Endothelial cell of umbilical vein (primary cell): ENCODE results near the gene PAX3. TPM values are rescaled to one million over a fixed set of nuclear protein-coding genes. Genes with fewer than 3 reads are reported as not detected.

ENCODE experiments used
- BruUV-seq: library from RNA; stranded (reverse); fragments of 400-500 nt; replicated peaks from 2 replicates; lab custom pipeline; 2021; lab: Mats Ljungman, UMichigan
- CTCF ChIA-PET: fragments of 300-600, 350-600 bp; sonication (Branson Sonifier 250); formaldehyde crosslinking; loops from one replicate; lab custom pipeline; 2021; ENCODE audit warnings: antibody characterized with exemption, inconsistent platforms; lab: Charles Lee
- POLR2A ChIA-PET: fragments of 300-600, 350-600 bp; sonication (Branson Sonifier 250); formaldehyde crosslinking; loops from one replicate; lab custom pipeline; 2021; ENCODE audit warnings: antibody characterized with exemption, inconsistent platforms; lab: Charles Lee
- DNase-seq: peaks from one replicate; pipeline ENCODE4 v3.0.0-alpha.2; 2011; ENCODE audit warnings: low read depth, low spot score
- FAIRE-seq: peaks from 2 replicates; lab custom pipeline; 2011; peaks lifted over from hg19 to GRCh38; lab: Jason Lieb, UNC
- H2AFZ ChIP-seq: 2 replicates; pipeline ENCODE4 v1.6.0; 2012; ENCODE audit warnings: low read depth, low read length, control low read depth, inconsistent platforms
- H3K27ac ChIP-seq: 2 replicates; pipeline ENCODE4 v1.5.1; 2011; ENCODE audit warnings: low read depth, mild to moderate bottlenecking, control low read depth, low read length, moderate library complexity; ENCODE audit not compliant: insufficient read depth
- H3K27me3 ChIP-seq, 2 experiments: 2 replicates each; pipeline versions ENCODE4 v1.6.0 to v1.6.1; 2011; ENCODE audit warnings: low read length in 2 of 2, mixed read lengths in 1 of 2; ENCODE audit not compliant: control insufficient read depth in 2 of 2, insufficient read depth in 2 of 2
- H3K36me3 ChIP-seq, 2 experiments: 2 replicates in 1 of 2; 3 replicates in 1 of 2; pipeline ENCODE4 v1.5.1; 2011; ENCODE audit warnings: low read length in 2 of 2, mild to moderate bottlenecking in 1 of 2, moderate library complexity in 1 of 2; ENCODE audit not compliant: control insufficient read depth in 2 of 2, insufficient read depth in 2 of 2; ENCODE audit errors: extremely low read depth in 1 of 2
- H3K4me1 ChIP-seq: 3 replicates; pipeline ENCODE4 v1.5.1; 2011; ENCODE audit warnings: mild to moderate bottlenecking, low read length; ENCODE audit not compliant: control insufficient read depth, insufficient read depth; ENCODE audit errors: extremely low read depth
- H3K4me2 ChIP-seq: 2 replicates; pipeline ENCODE4 v1.6.1; 2011; ENCODE audit warnings: low read length, control low read depth, mixed read lengths; ENCODE audit not compliant: insufficient read depth
- H3K4me3 ChIP-seq, 3 experiments: fragments of 200-600 bp in 1 of 3; sonication (generic), shearing (Covaris generic) in 1 of 3; replicated peaks in 1 of 3; 2 replicates each; pipeline ENCODE4 v1.5.1; 2011 to 2016; ENCODE audit warnings: control low read depth in 3 of 3, low read length in 3 of 3, mild to moderate bottlenecking in 2 of 3, inconsistent platforms in 1 of 3, low read depth in 1 of 3, moderate library complexity in 1 of 3; ENCODE audit not compliant: insufficient read depth in 1 of 3
- H3K79me2 ChIP-seq: 2 replicates; pipeline ENCODE4 v1.6.0; 2012; ENCODE audit warnings: low read length, inconsistent platforms; ENCODE audit not compliant: control insufficient read depth, insufficient read depth
- H3K9ac ChIP-seq: replicated peaks from 2 replicates; pipeline ENCODE3; 2011; ENCODE audit warnings: low read length, control low read depth; ENCODE audit not compliant: insufficient read depth; ENCODE audit errors: extremely low read depth
- H3K9me1 ChIP-seq: replicated peaks from 3 replicates; pipeline ENCODE4 v1.6.0; 2011; ENCODE audit warnings: mild to moderate bottlenecking, low read length; ENCODE audit not compliant: control insufficient read depth, insufficient read depth; ENCODE audit errors: extremely low read depth
- H3K9me3 ChIP-seq: replicated peaks from 2 replicates; pipeline ENCODE4 v1.5.1; 2012; ENCODE audit warnings: low read length, inconsistent platforms; ENCODE audit not compliant: control insufficient read depth, insufficient read depth
- H4K20me1 ChIP-seq: replicated peaks from 2 replicates; pipeline ENCODE3; 2011; ENCODE audit warnings: mild to moderate bottlenecking, low read length; ENCODE audit not compliant: control insufficient read depth, insufficient read depth; ENCODE audit errors: extremely low read depth
- EZH2 ChIP-seq: IDR thresholded peaks from 2 replicates; pipeline ENCODE4 v1.6.1; 2012; ENCODE audit warnings: borderline replicate concordance, low read depth, mild to moderate bottlenecking, moderate library complexity, low read length, inconsistent platforms; ENCODE audit not compliant: severe bottlenecking
- FOS ChIP-seq: IDR thresholded peaks from 2 replicates; pipeline ENCODE4 v1.6.1; 2011; ENCODE audit warnings: mild to moderate bottlenecking, low read length, moderate library complexity, borderline replicate concordance; ENCODE audit not compliant: insufficient read depth
- GATA2 ChIP-seq: IDR thresholded peaks from 2 replicates; pipeline ENCODE4 v1.7.0; 2011; ENCODE audit warnings: low read depth, mild to moderate bottlenecking, moderate library complexity, mixed read lengths, low read length; ENCODE audit not compliant: insufficient read length, insufficient read depth
- JUN ChIP-seq: IDR thresholded peaks from 2 replicates; pipeline ENCODE4 v1.6.1; 2011; ENCODE audit warnings: borderline replicate concordance, low read depth; ENCODE audit not compliant: insufficient read length, insufficient read depth
- MYC ChIP-seq: IDR thresholded peaks from one replicate; pipeline ENCODE4 v1.6.1; 2011; ENCODE audit warnings: mild to moderate bottlenecking, low read depth, low read length
- POLR2A ChIP-seq: IDR thresholded peaks from 2 replicates; pipeline ENCODE4 v1.6.1; 2012; ENCODE audit warnings: low read depth, mild to moderate bottlenecking, control low read depth, low read length
- POLR2AphosphoS5 ChIP-seq: IDR thresholded peaks from 2 replicates; pipeline ENCODE4 v1.6.1; 2012; ENCODE audit warnings: low read depth, mild to moderate bottlenecking, control low read depth, low read length, moderate library complexity; ENCODE audit not compliant: insufficient read depth
- dilution Hi-C: fragments of 300-500 bp; cut with MboI; formaldehyde crosslinking; loops from one replicate; pipeline ENCODE4 v1.15.0; 2019; ENCODE audit warnings: low sequenced_read_pairs; ENCODE audit not compliant: extremely low pct_ligation_motif_present
- intact Hi-C: fragments of 100-400 bp; cut with micrococcal nuclease; formaldehyde crosslinking; loops from one replicate; pipeline ENCODE4 v1.10.0; 2022
- polyA plus RNA-seq, 4 experiments: library from polyadenylated mRNA; depleted of rRNA in 3 of 4; stranded (reverse) in 3 of 4; unstranded in 1 of 4; fragments of >200 nt; gene quantifications; 2 replicates each; pipeline versions ENCODE4 v1.2.1 to v1.2.3, GENCODE V29; 2011 to 2012; ENCODE audit warnings: missing spikeins in 1 of 4
- total RNA-seq: library from RNA; stranded (reverse); gene quantifications from 2 replicates; pipeline ENCODE4 v1.2.3, GENCODE V29; 2021
- TF ChIP-seq, protein P1 (sequence below): IDR thresholded peaks from 2 replicates; pipeline ENCODE4 v1.6.1; 2011; ENCODE audit not compliant: insufficient read depth, insufficient read length
- TF ChIP-seq, protein P2 (sequence below), 2 donors: IDR thresholded peaks; 1 replicate in 1 of 2; 2 replicates in 1 of 2; pipeline ENCODE4 v1.5.1; 2011; ENCODE audit warnings: low read length in 2 of 2, mild to moderate bottlenecking in 2 of 2, moderate library complexity in 2 of 2, control low read depth in 1 of 2, inconsistent platforms in 1 of 2, low read depth in 1 of 2; ENCODE audit not compliant: insufficient read depth in 1 of 2; ENCODE audit errors: extremely low read depth in 1 of 2

Gene PAX3
- total and polyA plus RNA-seq, 2 donors (not counting 3 experiments of a cell fraction or from before 2014, with no cell fraction given), result not detected

DNA sequence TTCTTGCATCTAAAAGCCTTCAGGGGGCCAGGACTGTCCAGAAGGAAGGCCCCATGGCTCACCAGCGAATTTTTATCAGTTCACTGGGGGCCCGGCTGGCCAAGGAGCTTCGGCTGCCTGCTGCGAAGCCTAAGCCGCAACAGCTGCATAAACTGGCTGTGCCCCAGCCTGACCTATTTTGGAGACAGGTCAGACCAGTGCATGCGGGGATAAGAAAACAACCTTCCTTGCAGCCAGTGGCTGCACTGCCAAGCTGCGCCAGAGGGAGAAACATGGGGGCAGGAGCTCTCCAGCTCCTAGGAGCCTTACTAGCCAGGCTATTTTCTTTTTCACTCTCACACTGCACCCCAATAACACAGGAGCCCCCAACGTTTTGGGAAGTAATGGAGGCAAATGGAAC lies 15.2 kb downstream of the PAX3 start:
- Histone ChIP-seq H3K27me3 (peaks cover 13 to 52% of the 10 kb centered on the region in 2 experiments), H3K4me2 (no peak overlapping the region), H3K27ac (no peak overlapping the region), H3K9me3 (no peaks in the 10 kb centered on the region), H3K79me2 (no peaks in the 10 kb centered on the region), H3K36me3 (no peaks in the 10 kb centered on the region), H3K4me3 (no peak overlapping the region), H3K9me1 (no peaks in the 10 kb centered on the region), H3K9ac (no peak overlapping the region), H2AFZ (no peak overlapping the region), H4K20me1 (no peaks in the 10 kb centered on the region), H3K4me1 (no peaks in the 10 kb centered on the region)
- CTCF ChIA-PET, result interaction anchor here (1.1 kb wide), 1 partner anchor 278 kb away, joined by 3 read pairs; no protein-coding TSS in a partner anchor
- FAIRE-seq, result no peak
- no TSS peak for BruUV-seq
- POLR2A ChIA-PET, result no interaction called here
- no peak for TF ChIP-seq JUN
- no peak for TF ChIP-seq MYC
- no peak for TF ChIP-seq EZH2
- no peak for TF ChIP-seq GATA2
- no peak for TF ChIP-seq FOS
- TF ChIP-seq, protein P1, sequence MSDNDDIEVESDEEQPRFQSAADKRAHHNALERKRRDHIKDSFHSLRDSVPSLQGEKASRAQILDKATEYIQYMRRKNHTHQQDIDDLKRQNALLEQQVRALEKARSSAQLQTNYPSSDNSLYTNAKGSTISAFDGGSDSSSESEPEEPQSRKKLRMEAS, result no peak
- TF ChIP-seq, protein P2, sequence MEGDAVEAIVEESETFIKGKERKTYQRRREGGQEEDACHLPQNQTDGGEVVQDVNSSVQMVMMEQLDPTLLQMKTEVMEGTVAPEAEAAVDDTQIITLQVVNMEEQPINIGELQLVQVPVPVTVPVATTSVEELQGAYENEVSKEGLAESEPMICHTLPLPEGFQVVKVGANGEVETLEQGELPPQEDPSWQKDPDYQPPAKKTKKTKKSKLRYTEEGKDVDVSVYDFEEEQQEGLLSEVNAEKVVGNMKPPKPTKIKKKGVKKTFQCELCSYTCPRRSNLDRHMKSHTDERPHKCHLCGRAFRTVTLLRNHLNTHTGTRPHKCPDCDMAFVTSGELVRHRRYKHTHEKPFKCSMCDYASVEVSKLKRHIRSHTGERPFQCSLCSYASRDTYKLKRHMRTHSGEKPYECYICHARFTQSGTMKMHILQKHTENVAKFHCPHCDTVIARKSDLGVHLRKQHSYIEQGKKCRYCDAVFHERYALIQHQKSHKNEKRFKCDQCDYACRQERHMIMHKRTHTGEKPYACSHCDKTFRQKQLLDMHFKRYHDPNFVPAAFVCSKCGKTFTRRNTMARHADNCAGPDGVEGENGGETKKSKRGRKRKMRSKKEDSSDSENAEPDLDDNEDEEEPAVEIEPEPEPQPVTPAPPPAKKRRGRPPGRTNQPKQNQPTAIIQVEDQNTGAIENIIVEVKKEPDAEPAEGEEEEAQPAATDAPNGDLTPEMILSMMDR (IDR thresholded peaks at IDR 0.05; ENCODE audit: extremely low read depth in 1 of 2, insufficient read depth in 1 of 2, low read depth in 1 of 2, low read length in 2 of 2), result no peak
- no peak for TF ChIP-seq POLR2AphosphoS5
- TF ChIP-seq POLR2A, result no peak
- dilution Hi-C loops (no loop called here), intact Hi-C loops (no loop called here)
- DNase-seq, result no peak
